Measurements from ENCODE around the gene EXOSC1.

DNA sequence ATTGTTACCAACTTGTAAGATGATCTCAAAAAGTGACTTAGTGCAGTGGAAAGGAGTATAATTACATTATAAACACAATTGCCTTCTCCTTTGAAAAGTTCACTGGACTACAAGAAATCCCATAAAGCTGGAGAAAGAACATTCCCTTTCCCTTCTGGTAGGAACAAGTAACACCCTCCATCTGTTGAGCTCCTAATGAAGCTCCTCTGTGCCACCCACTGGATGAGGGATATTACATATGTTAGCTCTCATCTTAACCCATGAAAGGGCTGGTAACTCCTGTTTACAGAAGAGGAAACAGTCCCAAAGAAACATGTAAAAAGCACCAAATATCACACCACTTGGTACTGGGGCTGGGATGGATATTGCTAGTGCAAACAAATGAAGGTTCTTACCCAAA lies 11.8 kb downstream of the EXOSC1 start:
- TF ChIP-seq, protein P1, sequence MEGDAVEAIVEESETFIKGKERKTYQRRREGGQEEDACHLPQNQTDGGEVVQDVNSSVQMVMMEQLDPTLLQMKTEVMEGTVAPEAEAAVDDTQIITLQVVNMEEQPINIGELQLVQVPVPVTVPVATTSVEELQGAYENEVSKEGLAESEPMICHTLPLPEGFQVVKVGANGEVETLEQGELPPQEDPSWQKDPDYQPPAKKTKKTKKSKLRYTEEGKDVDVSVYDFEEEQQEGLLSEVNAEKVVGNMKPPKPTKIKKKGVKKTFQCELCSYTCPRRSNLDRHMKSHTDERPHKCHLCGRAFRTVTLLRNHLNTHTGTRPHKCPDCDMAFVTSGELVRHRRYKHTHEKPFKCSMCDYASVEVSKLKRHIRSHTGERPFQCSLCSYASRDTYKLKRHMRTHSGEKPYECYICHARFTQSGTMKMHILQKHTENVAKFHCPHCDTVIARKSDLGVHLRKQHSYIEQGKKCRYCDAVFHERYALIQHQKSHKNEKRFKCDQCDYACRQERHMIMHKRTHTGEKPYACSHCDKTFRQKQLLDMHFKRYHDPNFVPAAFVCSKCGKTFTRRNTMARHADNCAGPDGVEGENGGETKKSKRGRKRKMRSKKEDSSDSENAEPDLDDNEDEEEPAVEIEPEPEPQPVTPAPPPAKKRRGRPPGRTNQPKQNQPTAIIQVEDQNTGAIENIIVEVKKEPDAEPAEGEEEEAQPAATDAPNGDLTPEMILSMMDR (IDR thresholded peaks at IDR 0.05), result no peak
- no peak for TF ChIP-seq POLR2A (IDR thresholded peaks at IDR 0.05)

Measured in heart left ventricle (tissue), 13 donors.